B cell (primary cell): ENCODE measurements around the gene IL17REL. TPM values are rescaled to one million over a fixed set of nuclear protein-coding genes. Genes with fewer than 3 reads are reported as not detected.

Experiments used
- ATAC-seq: fragments of 200-7000 bp; cut with Tn5 transposase; one replicate; pipeline ENCODE4 v1.10.0; 2021; ENCODE audit warnings: low read depth, mild to moderate bottlenecking, moderate number of reproducible peaks, moderate library complexity
- CTCF ChIA-PET: fragments of 350-600 bp; sonication (Branson Sonifier 250); formaldehyde crosslinking; loops from one replicate; lab custom pipeline; 2021; ENCODE audit warnings: antibody characterized with exemption, inconsistent platforms; lab: Charles Lee
- POLR2A ChIA-PET: fragments of 350-600 bp; sonication (Branson Sonifier 250); formaldehyde crosslinking; loops from one replicate; lab custom pipeline; 2021; ENCODE audit warnings: antibody characterized with exemption; lab: Charles Lee
- DNase-seq: peaks from one replicate; pipeline ENCODE4 v3.0.0; 2013
- H2AFZ ChIP-seq: 2 replicates; pipeline ENCODE4 v1.6.1; 2012; ENCODE audit warnings: mild to moderate bottlenecking, low read depth, low read length; ENCODE audit not compliant: insufficient read depth, poor library complexity, severe bottlenecking
- H3K27ac ChIP-seq, 2 donors: 1 replicate in 1 of 2; 2 replicates in 1 of 2; pipeline ENCODE4 v1.5.1; 2012 to 2013; ENCODE audit warnings: low read length in 2 of 2, mild to moderate bottlenecking in 2 of 2, moderate library complexity in 1 of 2
- H3K27me3 ChIP-seq, 4 experiments: fragments of 200-600 bp in 1 of 4; sonication (generic) in 1 of 4; replicated peaks in 1 of 4; 1 replicate in 2 of 4; 2 replicates in 2 of 4; pipeline versions ENCODE4 v1.6.1 to v1.7.0; 2013 to 2016; ENCODE audit warnings: low read length in 3 of 4, mild to moderate bottlenecking in 2 of 4, mixed read lengths in 1 of 4, moderate library complexity in 1 of 4; ENCODE audit not compliant: insufficient read depth in 4 of 4, control insufficient read depth in 3 of 4; ENCODE audit errors: control extremely low read depth in 1 of 4
- H3K36me3 ChIP-seq, 2 experiments: replicated peaks in 1 of 2; 1 replicate in 1 of 2; 2 replicates in 1 of 2; pipeline versions ENCODE4 v1.6.1 to v1.7.1; 2013; ENCODE audit warnings: low read length in 1 of 2; ENCODE audit not compliant: insufficient read depth in 2 of 2, control insufficient read depth in 1 of 2; ENCODE audit errors: control extremely low read depth in 1 of 2, extremely low read depth in 1 of 2
- H3K4me1 ChIP-seq, 2 donors: fragments of 200-600 bp in 1 of 2; sonication (generic) in 1 of 2; 1 replicate in 1 of 2; 2 replicates in 1 of 2; pipeline versions ENCODE4 v1.5.1 to v1.6.1; 2013 to 2017; ENCODE audit warnings: low read length in 2 of 2; ENCODE audit not compliant: control insufficient read depth in 2 of 2, insufficient read depth in 2 of 2
- H3K4me2 ChIP-seq: replicated peaks from 2 replicates; pipeline ENCODE3; 2012; ENCODE audit warnings: mild to moderate bottlenecking, low read depth, low read length; ENCODE audit not compliant: poor library complexity, severe bottlenecking
- H3K4me3 ChIP-seq, 5 experiments: fragments of 200-600 bp in 1 of 5; sonication (generic) in 1 of 5; 1 replicate in 3 of 5; 2 replicates in 2 of 5; pipeline versions ENCODE4 v1.5.1 to v1.7.0; 2011 to 2016; ENCODE audit warnings: low read length in 4 of 5, mild to moderate bottlenecking in 4 of 5, low read depth in 2 of 5, control low read depth in 1 of 5, moderate library complexity in 1 of 5; ENCODE audit not compliant: insufficient read depth in 1 of 5; ENCODE audit errors: control extremely low read depth in 1 of 5, extremely low read depth in 1 of 5
- H3K79me2 ChIP-seq: fragments of 200-600 bp; sonication (generic); one replicate; pipeline ENCODE4 v1.6.0; 2016; ENCODE audit warnings: low read length; ENCODE audit not compliant: control insufficient read depth, insufficient read depth
- H3K9ac ChIP-seq: fragments of 200-600 bp; sonication (generic); 2 replicates; pipeline ENCODE4 v1.6.1; 2017; ENCODE audit warnings: mild to moderate bottlenecking, low read length, moderate library complexity
- H3K9me3 ChIP-seq, 3 donors: one replicate each; pipeline versions ENCODE4 v1.6.1 to v1.7.1; 2013; ENCODE audit warnings: low read length in 2 of 3; ENCODE audit not compliant: control insufficient read depth in 2 of 3, insufficient read depth in 1 of 3; ENCODE audit errors: control extremely low read depth in 1 of 3
- H4K20me1 ChIP-seq: 2 replicates; pipeline ENCODE4 v1.6.0; 2012; ENCODE audit warnings: mild to moderate bottlenecking, low read length; ENCODE audit not compliant: insufficient read depth, control insufficient read depth, poor library complexity, severe bottlenecking
- H3K27ac Mint-ChIP-seq: one replicate; pipeline ENCODE4 v1.8.0; 2021; ENCODE audit warnings: mixed read lengths
- H3K27me3 Mint-ChIP-seq: one replicate; pipeline ENCODE4 v1.8.0; 2021; ENCODE audit warnings: mixed read lengths
- H3K4me1 Mint-ChIP-seq: one replicate; pipeline ENCODE4 v1.8.0; 2021; ENCODE audit warnings: mixed read lengths
- H3K4me3 Mint-ChIP-seq: one replicate; pipeline ENCODE4 v1.8.0; 2021; ENCODE audit warnings: mixed read lengths
- H3K9me3 Mint-ChIP-seq: one replicate; pipeline ENCODE4 v1.8.0; 2022; ENCODE audit warnings: mixed read lengths; ENCODE audit not compliant: insufficient read depth
- EZH2 ChIP-seq: IDR thresholded peaks from 2 replicates; pipeline ENCODE4 v1.6.1; 2012; ENCODE audit warnings: borderline replicate concordance, low read depth, mild to moderate bottlenecking, moderate library complexity, low read length; ENCODE audit not compliant: insufficient read depth, poor library complexity, severe bottlenecking
- WGBS: methylation state at CpG from one replicate; pipeline ENCODE4 v1.1.5; 2013; ENCODE audit warnings: missing lambda C conversion rate; ENCODE audit not compliant: insufficient coverage; 5-methylcytosine and 5-hydroxymethylcytosine counted together
- intact Hi-C: fragments of 100-400 bp; cut with micrococcal nuclease; formaldehyde crosslinking; loops from one replicate; pipeline ENCODE4 v1.10.0; 2022
- polyA plus RNA-seq: library from polyadenylated mRNA; depleted of rRNA; stranded (reverse); fragments of >200 nt; gene quantifications from 2 replicates; pipeline ENCODE4 v1.2.3, GENCODE V29; 2012
- total RNA-seq, 2 donors: library from RNA; stranded (reverse); fragments of 120-200 nt in 1 of 2; gene quantifications; 1 replicate in 1 of 2; 2 replicates in 1 of 2; pipeline versions ENCODE4 v1.2.3 to v1.2.4, GENCODE V29; 2013 to 2022
- TF ChIP-seq, protein P1 (sequence below): fragments of 200-600 bp; IDR thresholded peaks from one replicate; pipeline ENCODE4 v1.8.0; 2022; ENCODE audit warnings: antibody characterized with exemption, mild to moderate bottlenecking

IL17REL gene
- total and polyA plus RNA-seq, 2 donors (not counting 1 experiment from before 2014, with no cell fraction given), result 0.09 to 0.10 TPM

DNA sequence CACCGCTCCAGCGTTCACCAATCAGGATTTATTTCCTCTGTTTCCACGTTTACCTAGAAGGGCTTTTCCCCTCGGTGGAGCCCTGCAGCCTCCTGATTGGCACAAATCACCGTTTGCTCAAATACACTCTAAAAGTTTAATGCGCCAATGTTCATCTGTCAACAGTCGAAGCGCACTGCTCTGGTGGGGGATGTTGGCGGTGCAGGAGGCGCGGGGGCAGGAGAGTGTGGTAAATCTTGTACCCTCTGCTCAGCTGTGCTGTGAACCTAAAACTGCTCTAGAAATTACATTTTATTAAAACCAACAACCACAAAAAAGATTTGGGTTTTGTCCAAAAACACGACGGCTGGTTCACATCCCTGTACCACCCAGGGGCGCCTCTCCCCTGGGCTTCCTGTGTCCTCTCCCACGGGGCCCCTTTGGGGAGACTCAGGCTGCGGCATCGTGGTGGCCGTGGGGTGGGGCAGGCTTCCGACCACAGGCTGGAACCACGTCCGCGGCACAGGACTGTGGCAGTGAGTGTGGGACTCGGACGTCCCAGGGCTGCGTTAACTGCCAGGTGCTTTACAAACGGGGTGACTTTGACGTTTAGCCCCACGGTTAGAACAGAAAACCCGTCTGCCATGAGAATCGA, 32.0 kb upstream of the IL17REL start:
- TF ChIP-seq, protein P1, sequence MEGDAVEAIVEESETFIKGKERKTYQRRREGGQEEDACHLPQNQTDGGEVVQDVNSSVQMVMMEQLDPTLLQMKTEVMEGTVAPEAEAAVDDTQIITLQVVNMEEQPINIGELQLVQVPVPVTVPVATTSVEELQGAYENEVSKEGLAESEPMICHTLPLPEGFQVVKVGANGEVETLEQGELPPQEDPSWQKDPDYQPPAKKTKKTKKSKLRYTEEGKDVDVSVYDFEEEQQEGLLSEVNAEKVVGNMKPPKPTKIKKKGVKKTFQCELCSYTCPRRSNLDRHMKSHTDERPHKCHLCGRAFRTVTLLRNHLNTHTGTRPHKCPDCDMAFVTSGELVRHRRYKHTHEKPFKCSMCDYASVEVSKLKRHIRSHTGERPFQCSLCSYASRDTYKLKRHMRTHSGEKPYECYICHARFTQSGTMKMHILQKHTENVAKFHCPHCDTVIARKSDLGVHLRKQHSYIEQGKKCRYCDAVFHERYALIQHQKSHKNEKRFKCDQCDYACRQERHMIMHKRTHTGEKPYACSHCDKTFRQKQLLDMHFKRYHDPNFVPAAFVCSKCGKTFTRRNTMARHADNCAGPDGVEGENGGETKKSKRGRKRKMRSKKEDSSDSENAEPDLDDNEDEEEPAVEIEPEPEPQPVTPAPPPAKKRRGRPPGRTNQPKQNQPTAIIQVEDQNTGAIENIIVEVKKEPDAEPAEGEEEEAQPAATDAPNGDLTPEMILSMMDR, result no peak
- no peak for TF ChIP-seq EZH2
- Histone ChIP-seq H3K79me2 (no peaks in the 10 kb centered on the region), H3K4me1 (no peaks in the 10 kb centered on the region), H3K27ac (no peak overlapping the region), H3K9me3 (peaks cover 0 to 11% (median 0%) of the 10 kb centered on the region in 3 donors), H3K4me3 (no peak overlapping the region), H4K20me1 (no peaks in the 10 kb centered on the region), H3K27me3 (peaks cover 0 to 13% (median 0%) of the 10 kb centered on the region in 4 experiments), H2AFZ (no peak overlapping the region), H3K36me3 (no peaks in the 10 kb centered on the region), H3K9ac (no peak overlapping the region), H3K4me2 (no peak overlapping the region)
- CTCF ChIA-PET, result no interaction called here
- no peak overlapping the region for H3K4me3 Mint-ChIP-seq
- 4% methylated on average over 23 of the region's 30 CpGs for WGBS
- POLR2A ChIA-PET, result no interaction called here
- no peak for DNase-seq
- ATAC-seq, result no peak
- H3K27me3 Mint-ChIP-seq, result peaks cover 11% of the 10 kb centered on the region
- no peaks in the 10 kb centered on the region for H3K9me3 Mint-ChIP-seq
- intact Hi-C loops, result no loop called here
- no peak overlapping the region for H3K27ac Mint-ChIP-seq
- no peaks in the 10 kb centered on the region for H3K4me1 Mint-ChIP-seq

DNA sequence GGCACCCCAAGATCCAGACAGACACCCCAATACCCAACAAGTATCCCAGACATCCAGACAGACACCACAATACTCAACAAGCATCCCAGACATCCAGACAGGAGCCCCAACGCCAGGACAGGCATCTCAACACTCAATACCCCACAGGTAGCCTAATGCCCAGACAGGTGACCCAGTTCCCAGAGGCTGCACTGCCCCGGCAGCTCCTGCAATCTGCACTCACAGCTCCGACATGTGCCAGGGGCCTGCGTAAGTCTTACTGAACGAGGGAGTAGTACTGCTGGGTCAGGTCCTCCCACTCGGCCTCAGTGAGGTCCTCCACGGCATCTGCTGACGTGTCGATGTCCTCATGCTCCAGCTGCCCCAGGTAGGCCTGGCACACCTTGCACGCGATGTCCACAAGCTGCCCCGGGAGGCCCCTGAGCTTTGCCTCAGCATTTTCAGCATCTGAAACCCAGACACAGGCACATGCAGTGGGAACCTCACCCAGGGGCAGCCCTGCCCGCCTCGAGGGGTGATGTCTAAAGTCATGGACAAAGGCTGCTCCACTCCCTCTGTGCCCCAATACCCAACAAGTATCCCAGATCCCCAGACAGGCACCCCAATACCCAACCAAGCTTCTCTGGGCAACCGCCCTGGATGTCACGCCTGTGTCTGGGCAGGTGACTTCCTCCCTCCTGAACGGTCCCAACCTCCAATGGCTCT, 28.9 kb upstream of the IL17REL start:
- intact Hi-C loops, result no loop called here
- Mint-ChIP-seq H3K4me1 (no peaks in the 10 kb centered on the region), H3K4me3 (no peak overlapping the region), H3K27ac (no peak overlapping the region), H3K27me3 (peaks cover 18% of the 10 kb centered on the region), H3K9me3 (peaks cover 5% of the 10 kb centered on the region)
- WGBS, result 88% methylated on average over 15 of the region's 17 CpGs
- TF ChIP-seq EZH2, result no peak
- TF ChIP-seq, protein P1, result no peak
- H3K9me3 ChIP-seq, result peaks cover 0 to 15% (median 5%) of the 10 kb centered on the region in 3 donors
- H3K27me3 ChIP-seq, result peaks cover 0 to 10% (median 0%) of the 10 kb centered on the region in 4 experiments
- no peak overlapping the region for H3K9ac ChIP-seq
- no peak for DNase-seq
- no peaks in the 10 kb centered on the region for H3K79me2 ChIP-seq
- no peak overlapping the region for H3K27ac ChIP-seq
- no peaks in the 10 kb centered on the region for H3K4me1 ChIP-seq
- ChIA-PET CTCF (no interaction called here), POLR2A (no interaction called here)
- no peak overlapping the region for H2AFZ ChIP-seq
- ATAC-seq, result no peak
- H3K4me3 ChIP-seq, result no peak overlapping the region
- H3K4me2 ChIP-seq, result no peak overlapping the region
- no peaks in the 10 kb centered on the region for H3K36me3 ChIP-seq
- no peaks in the 10 kb centered on the region for H4K20me1 ChIP-seq
